Tongue (tissue), 2 donors: ENCODE measurements around the gene GDNF. TPM values are rescaled to one million over a fixed set of nuclear protein-coding genes. Genes with fewer than 3 reads are reported as not detected.

ENCODE experiments used
- DNase-seq: peaks from one replicate; pipeline ENCODE4 v3.0.0-alpha.2; 2015
- total RNA-seq: library from RNA; depleted of rRNA; stranded (reverse); fragments of >200 nt; gene quantifications from one replicate; pipeline ENCODE4 v1.2.3, GENCODE V29; 2014

The GDNF gene
- total RNA-seq, 1 donor from 2014 or later, result 4.0 TPM

GRCh38 chr5:37846786-37847310, 7.0 kb upstream of the GDNF start:
- DNase-seq, result no peak

- peak; percentile 35 for DNase-seq
These were observed 4.2 kb upstream of the GDNF start for GRCh38 chr5:37844009-37844408.

GRCh38 chr5:37842048-37842447, 2.2 kb upstream of the GDNF start:
- DNase-seq, result no peak

- no peak for DNase-seq
These were observed 1.4 kb upstream of the GDNF start for GRCh38 chr5:37841203-37841602.

GRCh38 chr5:37840053-37841034, 503 bp upstream of the GDNF start:
- DNase-seq, result peak; percentile 68

DNA sequence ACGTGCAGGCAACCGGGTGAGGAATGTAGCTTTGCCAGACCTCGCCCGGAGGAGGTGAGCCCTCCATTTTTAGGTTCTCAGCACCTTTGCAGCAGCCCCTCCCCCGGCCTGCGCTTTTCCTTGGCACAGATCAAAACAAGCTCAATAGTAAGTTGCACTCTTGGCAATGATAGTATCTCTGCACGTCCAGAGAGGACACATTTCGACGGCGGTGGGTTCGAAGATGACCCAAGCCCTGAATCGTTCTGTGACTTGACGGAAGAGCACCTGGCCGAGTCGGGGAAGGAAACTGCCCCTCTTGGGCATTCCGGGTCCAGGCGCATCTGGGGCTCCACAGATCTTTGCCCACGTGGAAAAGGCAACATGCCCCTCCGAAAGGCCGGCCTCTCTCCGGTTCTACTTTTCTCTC, 904 bp downstream of the GDNF start:
- peak; percentile 19 for DNase-seq

DNA sequence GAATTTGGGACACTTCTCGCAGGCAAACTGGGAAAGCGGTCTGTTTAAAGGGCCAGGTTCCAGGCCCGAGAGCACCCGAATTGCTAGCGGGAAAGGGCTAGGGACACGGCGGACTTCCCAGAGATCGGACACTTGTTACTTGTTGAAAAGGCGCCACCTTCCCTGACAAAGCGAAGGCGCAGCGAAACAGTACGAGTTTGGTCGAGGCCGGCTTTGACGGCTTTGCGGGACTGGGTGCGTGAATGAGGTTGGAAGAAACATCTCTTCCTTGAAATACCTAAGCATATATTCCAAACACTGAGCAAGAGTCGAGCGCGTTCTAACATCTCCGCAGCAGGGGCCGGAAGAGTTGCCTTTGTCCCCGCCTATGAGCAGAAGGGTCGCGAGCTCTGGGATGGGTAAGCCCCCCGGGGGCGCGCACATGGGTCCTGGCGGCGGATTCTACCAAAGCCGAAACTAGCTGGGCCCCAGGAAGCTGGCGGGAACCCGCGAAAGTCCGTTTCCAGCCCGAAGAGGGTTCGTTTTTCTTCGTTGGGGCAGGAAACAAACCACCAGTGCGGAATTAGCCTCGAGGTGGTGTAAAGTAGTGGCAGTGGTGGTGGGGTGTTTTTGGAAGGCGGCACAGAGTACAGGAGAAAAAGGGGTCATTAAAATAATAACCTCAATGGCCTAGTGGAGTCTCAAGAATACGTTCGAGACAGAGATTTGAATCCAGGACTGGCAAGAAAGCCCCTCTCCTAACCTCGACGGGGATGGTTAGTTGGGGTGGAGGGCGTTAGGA, 1.5 kb downstream of the GDNF start:
- peak; percentile 51 for DNase-seq

GRCh38 chr5:37837414-37838032, 2.3 kb downstream of the GDNF start:
- DNase-seq, result peak; percentile 87

DNA sequence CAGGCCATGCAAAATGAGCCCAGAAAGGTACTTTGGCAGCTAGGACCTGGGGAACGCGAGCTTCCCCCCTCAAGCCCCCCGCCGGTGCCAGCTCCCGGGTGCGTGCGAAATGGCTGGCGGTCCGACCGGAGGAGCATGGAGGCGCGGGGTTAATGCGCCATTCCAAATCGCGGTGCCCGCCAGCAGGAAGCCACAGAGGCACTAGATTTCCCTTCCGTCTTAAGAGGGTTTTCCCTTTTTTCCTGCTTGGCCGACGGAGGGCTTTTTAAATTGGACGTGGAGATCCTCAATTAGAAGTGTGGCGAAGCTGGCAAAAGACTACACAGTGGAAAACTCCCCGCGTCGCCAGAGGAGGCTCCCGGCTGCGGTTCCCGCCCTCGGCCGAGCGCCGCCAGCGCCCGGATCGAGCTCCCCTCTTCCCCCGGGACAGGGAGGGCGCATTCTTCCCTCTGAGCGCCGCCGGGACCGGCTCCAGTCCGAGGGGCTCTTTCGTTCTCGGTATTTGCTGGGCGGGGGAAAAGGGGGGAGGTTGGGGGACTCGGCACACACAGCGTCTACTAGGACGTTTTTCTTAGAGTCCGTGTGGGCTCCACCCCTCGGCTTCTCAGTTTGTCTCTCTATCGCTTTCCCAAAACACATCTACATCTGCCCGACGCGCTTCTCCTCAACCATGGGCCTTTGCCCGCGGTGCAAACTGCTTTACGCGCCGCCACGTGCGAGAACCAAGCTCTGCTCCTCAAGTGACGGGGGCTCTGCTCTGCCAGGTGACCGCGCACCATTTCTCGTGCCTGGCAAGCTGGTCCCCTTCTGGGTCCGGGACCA, 3.0 kb downstream of the GDNF start:
- DNase-seq, result peak; percentile 74

DNA sequence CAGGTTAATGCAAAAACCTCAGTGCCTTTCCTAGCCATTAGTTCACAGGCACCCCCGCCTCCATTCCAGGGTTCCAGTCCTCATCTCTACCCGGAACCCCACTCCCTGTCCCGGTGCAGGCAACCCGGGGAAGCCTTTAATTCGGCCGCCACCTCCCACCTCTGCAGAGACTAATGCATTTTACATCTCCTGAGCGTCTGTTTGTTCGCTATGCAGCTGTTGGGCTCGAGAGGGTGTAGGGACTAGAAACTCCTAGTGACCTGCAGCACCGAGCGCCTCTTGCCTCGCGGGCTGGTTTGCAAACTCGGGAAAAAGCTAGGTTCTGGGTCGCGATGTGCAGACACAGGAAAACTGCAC, 3.6 kb downstream of the GDNF start:
- peak; percentile 45 for DNase-seq

GRCh38 chr5:37835380-37835973, 4.4 kb downstream of the GDNF start:
- peak; percentile 16 for DNase-seq

GRCh38 chr5:37834542-37835379, 5.1 kb downstream of the GDNF start:
- peak; percentile 41 for DNase-seq

- DNase-seq, result peak; percentile 69
These were observed 5.9 kb downstream of the GDNF start for GRCh38 chr5:37833990-37834389.

DNA sequence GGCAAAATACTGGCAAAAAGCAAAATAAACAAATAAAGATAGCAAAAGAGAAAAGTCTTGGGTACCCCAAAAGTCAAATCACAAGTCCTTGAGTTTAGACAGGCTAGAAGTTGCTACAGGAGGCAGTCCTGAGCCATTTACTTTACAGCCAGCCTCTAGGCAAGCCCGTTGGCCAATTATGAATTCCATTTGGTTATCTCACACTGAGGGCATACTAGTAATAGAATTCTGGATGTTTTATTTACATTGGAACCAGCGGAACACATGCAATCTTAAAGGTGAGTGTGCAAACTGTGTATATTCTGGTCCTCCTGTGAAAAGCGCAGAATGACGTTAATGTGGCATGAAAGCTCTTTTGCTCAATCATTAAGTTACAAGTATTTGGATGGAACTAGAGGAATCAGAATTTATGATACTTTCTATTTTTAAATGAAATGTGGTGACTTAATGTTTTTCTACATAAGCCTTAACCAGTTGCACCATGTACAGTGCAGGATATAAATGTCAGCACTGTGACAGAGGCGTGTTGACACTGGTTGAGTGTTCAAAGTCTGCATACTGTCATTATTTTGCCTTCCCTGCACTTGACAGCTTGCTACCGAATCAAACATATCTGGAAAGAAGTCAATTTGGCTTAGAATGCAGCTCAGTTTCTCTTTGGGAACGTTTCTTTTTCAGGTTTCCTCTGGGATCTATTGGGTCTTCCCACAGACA, 7.9 kb downstream of the GDNF start:
- DNase-seq, result peak; percentile 13

GRCh38 chr5:37830348-37830747, 9.5 kb downstream of the GDNF start:
- DNase-seq, result no peak

DNA sequence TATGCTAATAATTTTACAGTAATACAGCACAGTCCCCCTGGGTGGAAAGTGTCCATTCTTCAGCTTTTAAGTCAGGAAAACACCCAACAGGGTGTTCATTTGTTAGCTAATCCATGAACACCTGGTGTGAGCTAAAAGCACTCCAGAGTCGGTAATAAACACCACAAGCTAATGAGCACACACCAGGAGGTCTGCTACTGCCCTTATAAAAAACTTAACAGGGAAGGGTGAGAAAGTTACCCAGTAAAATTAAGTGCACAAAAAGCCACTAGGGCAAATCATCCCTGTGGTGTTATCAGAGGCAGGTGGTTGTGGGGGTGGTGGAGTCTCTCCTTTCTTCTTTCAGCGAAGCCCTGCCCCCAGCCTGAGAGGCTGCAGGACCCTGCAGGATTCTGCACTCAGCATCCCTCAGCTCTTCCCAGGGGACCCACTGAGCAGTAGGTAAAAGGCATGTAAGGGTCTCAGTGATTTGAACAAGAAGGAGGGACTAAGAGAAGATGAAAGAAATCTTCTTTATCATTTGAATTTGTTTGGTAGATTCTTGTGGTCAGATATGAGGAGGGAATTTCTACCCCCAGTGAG, 14.4 kb downstream of the GDNF start:
- DNase-seq, result no peak

- no peak for DNase-seq
These were observed 16.2 kb downstream of the GDNF start for GRCh38 chr5:37823433-37824152.

DNA sequence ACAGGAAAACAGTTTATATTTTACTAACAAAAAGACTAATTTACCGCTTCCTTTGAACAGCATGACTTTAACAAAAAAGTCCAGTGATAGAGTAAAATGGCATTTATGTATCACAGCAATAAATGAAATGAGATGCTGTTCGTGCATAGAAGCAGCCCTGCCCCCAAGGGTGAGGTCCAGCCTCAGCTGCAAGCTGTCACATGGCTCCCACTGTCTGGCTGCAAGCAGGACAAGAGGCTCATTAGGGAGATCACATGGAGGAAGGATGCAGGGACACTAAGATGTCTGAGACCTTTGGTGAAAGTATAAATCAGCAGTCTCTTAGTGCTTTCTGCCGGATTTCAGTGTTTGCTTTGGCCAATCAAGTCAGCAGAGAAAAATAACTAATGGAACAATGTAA, 23.0 kb downstream of the GDNF start:
- peak; percentile 31 for DNase-seq
